ENCODE measurements around the gene ARHGEF4.

The ARHGEF4 gene

GRCh38 chr2:131093006-131093695 is 256.4 kb downstream of the ARHGEF4 start, which contains the start of gene FAM168B:
Gene FAM168B (minus strand): TSS chr2:131093460. CDS start chr2:131082646, 10,814 bp downstream.
- Mint-ChIP-seq H3K9me3 (no peaks in the 10 kb centered on the region), H3K27me3 (no peaks in the 10 kb centered on the region), H3K27ac (peak within 1 kb of the TSS; percentile 89), H3K36me3 (peaks cover 3% of the 10 kb centered on the region), H3K4me3 (peak within 1 kb of the TSS; percentile 90), H3K4me1 (peaks cover 10% of the 10 kb centered on the region)
- DNase-seq (ENCODE audit: low spot score in 2 of 2) (peak; percentile 86 to 91), ATAC-seq (ENCODE audit: low read depth) (peak; percentile 83)

GRCh38 chr2:131093696-131094462 is 257.2 kb downstream of the ARHGEF4 start:
- Mint-ChIP-seq H3K27ac (peak overlapping the region; percentile 89), H3K4me3 (peak overlapping the region; percentile 90), H3K27me3 (no peaks in the 10 kb centered on the region), H3K4me1 (peaks cover 7% of the 10 kb centered on the region), H3K36me3 (no peaks in the 10 kb centered on the region), H3K9me3 (no peaks in the 10 kb centered on the region)
- DNase-seq (ENCODE audit: low spot score in 2 of 2): no peak
- ATAC-seq (ENCODE audit: low read depth): peak; percentile 70

- no peak for DNase-seq (ENCODE audit: low spot score in 2 of 2)
- no peak for ATAC-seq (ENCODE audit: low read depth)
- Mint-ChIP-seq H3K27ac (peak overlapping the region; percentile 89), H3K9me3 (no peaks in the 10 kb centered on the region), H3K36me3 (no peaks in the 10 kb centered on the region), H3K4me3 (peak overlapping the region; percentile 90), H3K27me3 (no peaks in the 10 kb centered on the region), H3K4me1 (peaks cover 7% of the 10 kb centered on the region)
Measured at GRCh38 chr2:131094463-131095281, 258.0 kb downstream of the ARHGEF4 start.

Measured in memory B cell (primary cell).